HL-60 (cell line): ENCODE results near the gene SPATA13.
"Not testable (repeated sequence)": the region's sequence is repeated elsewhere in the genome, so short reads cannot be mapped to it uniquely, and the experiment has no call there.

ENCODE experiments used
- DNase-seq, 2 experiments: peaks; one replicate each; pipeline ENCODE4 v3.0.0-alpha.2; 2010 to 2020; ENCODE audit warnings: low read depth in 1 of 2, low spot score in 1 of 2
- H3K27ac ChIP-seq: fragments of 250-450 bp; sonication (Bioruptor Pico); replicated peaks from 2 replicates; pipeline ENCODE4 v1.5.1; 2020; ENCODE audit warnings: mild to moderate bottlenecking, moderate library complexity
- H3K27me3 ChIP-seq: fragments of 250-450 bp; sonication (Bioruptor Pico); 2 replicates; pipeline ENCODE4 v1.5.1; 2021; ENCODE audit warnings: mild to moderate bottlenecking, moderate library complexity; ENCODE audit not compliant: insufficient read depth, poor library complexity, severe bottlenecking
- H3K4me3 ChIP-seq: replicated peaks from 2 replicates; pipeline ENCODE4 v1.5.1; 2011; ENCODE audit warnings: mild to moderate bottlenecking, control low read depth, low read length; ENCODE audit not compliant: insufficient read depth
- CTCF ChIP-seq: IDR thresholded peaks from one replicate; pipeline ENCODE4 v1.5.1; 2011; ENCODE audit warnings: low read length, control low read depth, inconsistent platforms; ENCODE audit not compliant: insufficient read depth
- GABPA ChIP-seq: IDR thresholded peaks from 2 replicates; pipeline ENCODE4 v1.6.1; 2012; ENCODE audit warnings: low read depth
- POLR2AphosphoS5 ChIP-seq: IDR thresholded peaks from 2 replicates; pipeline ENCODE4 v1.6.1; 2012; ENCODE audit warnings: low read depth
- REST ChIP-seq: IDR thresholded peaks from 2 replicates; pipeline ENCODE4 v1.6.1; 2012; ENCODE audit warnings: low read depth; ENCODE audit not compliant: insufficient replicate concordance
- SPI1 ChIP-seq: IDR thresholded peaks from 2 replicates; pipeline ENCODE4 v1.6.1; 2012; ENCODE audit warnings: low read depth, mild to moderate bottlenecking, borderline replicate concordance

The SPATA13 gene

GRCh38 chr13:24323036-24323738 lies 162.7 kb downstream of the SPATA13 start:
- Histone ChIP-seq H3K4me3 (no peak overlapping the region), H3K27ac (no peak overlapping the region), H3K27me3 (peaks cover 10% of the 10 kb centered on the region)
- TF ChIP-seq SPI1: no peak
- no peak for TF ChIP-seq GABPA
- no peak for TF ChIP-seq CTCF
- no peak for TF ChIP-seq REST
- TF ChIP-seq POLR2AphosphoS5: no peak
- no peak for DNase-seq

- Histone ChIP-seq H3K4me3 (no peak overlapping the region), H3K27me3 (peaks cover 12% of the 10 kb centered on the region), H3K27ac (no peak overlapping the region)
- TF ChIP-seq GABPA (no peak), CTCF (no peak), REST (no peak), SPI1 (no peak), POLR2AphosphoS5 (no peak)
- no peak for DNase-seq
Measured at GRCh38 chr13:24323739-24324075, 163.2 kb downstream of the SPATA13 start.

GRCh38 chr13:24327598-24327997 lies 167.1 kb downstream of the SPATA13 start:
- not testable (repeated sequence) for DNase-seq, H3K27ac ChIP-seq, H3K4me3 ChIP-seq
- H3K27me3 ChIP-seq: peaks cover 16% of the 10 kb centered on the region

GRCh38 chr13:24328145-24328544 lies 167.6 kb downstream of the SPATA13 start:
- TF ChIP-seq REST: no peak
- no peak for TF ChIP-seq CTCF
- no peak for TF ChIP-seq POLR2AphosphoS5
- TF ChIP-seq SPI1: no peak
- TF ChIP-seq GABPA: no peak
- H3K27ac ChIP-seq: no peak overlapping the region
- H3K27me3 ChIP-seq: peaks cover 16% of the 10 kb centered on the region
- DNase-seq: no peak
- no peak overlapping the region; the same call in 1 of the 2 replicates for H3K4me3 ChIP-seq
